Measurements from ENCODE around the gene AP3S2. TPM values are rescaled to one million over a fixed set of nuclear protein-coding genes. Genes with fewer than 3 reads are reported as not detected.
"Not testable (repeated sequence)": the region's sequence is repeated elsewhere in the genome, so short reads cannot be mapped to it uniquely, and the experiment has no call there.

Gene AP3S2
- total RNA-seq, 4 donors from 2014 or later, result 20.8 to 36.0 (median 23.8) TPM

- intact Hi-C loops (cut with DNase I; ENCODE audit: low total_unique reads), result loop anchor here (5.0 kb wide), 1 partner anchor 1813 kb away; no protein-coding TSS in a partner anchor
- TF ChIP-seq CTCF (IDR thresholded peaks at IDR 0.05), result no peak
- TF ChIP-seq POLR2A (IDR thresholded peaks at IDR 0.05), result no peak
- 49 to 52% methylated on average over 5 of the region's 5 CpGs for WGBS, 2 donors
- DNase-seq (ENCODE audit: low spot score in 2 of 2), result no peak
- no peak overlapping the region for H3K4me3 ChIP-seq (ENCODE audit: low read depth, poor library complexity, severe bottlenecking)
Observed at GRCh38 chr15:89794627-89795241, 99.1 kb downstream of the AP3S2 start.

GRCh38 chr15:89792106-89792805, 101.5 kb downstream of the AP3S2 start:
- intact Hi-C loops (cut with DNase I; ENCODE audit: low total_unique reads), result no loop called here
- no peak for DNase-seq (ENCODE audit: low spot score in 2 of 2)
- 93 to 94% methylated on average over 21 to 22 of the region's 22 CpGs for WGBS, 2 donors
- H3K4me3 ChIP-seq (ENCODE audit: low read depth, poor library complexity, severe bottlenecking), result no peak overlapping the region
- TF ChIP-seq POLR2A (IDR thresholded peaks at IDR 0.05) (no peak), CTCF (IDR thresholded peaks at IDR 0.05) (no peak)

DNA sequence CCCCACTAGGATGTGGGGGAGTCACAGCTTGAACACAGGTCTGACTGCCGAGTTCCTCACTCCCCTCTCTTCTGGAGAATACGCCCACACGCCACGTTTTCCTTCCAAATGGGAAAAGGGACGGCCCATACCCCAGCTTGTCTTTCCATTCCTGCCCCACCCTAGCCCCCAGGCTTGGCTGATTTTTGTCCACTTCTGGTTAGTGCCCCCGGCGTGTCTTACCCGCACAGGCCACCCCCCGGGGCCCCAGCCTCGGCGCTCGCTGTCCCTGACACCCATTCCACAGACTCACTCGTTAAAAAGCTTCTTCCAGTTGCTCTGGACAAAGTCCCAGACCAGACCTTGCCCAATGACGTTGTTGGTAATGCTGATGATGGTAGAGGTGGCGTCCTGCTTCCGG, 103.1 kb downstream of the AP3S2 start:
- intact Hi-C loops (cut with DNase I; ENCODE audit: low total_unique reads), result no loop called here
- WGBS, 2 donors, result 88 to 89% methylated on average over 16 of the region's 16 CpGs
- TF ChIP-seq CTCF (IDR thresholded peaks at IDR 0.05) (no peak), POLR2A (IDR thresholded peaks at IDR 0.05) (no peak)
- H3K4me3 ChIP-seq (ENCODE audit: low read depth, poor library complexity, severe bottlenecking), result no peak overlapping the region
- no peak for DNase-seq (ENCODE audit: low spot score in 2 of 2)

DNA sequence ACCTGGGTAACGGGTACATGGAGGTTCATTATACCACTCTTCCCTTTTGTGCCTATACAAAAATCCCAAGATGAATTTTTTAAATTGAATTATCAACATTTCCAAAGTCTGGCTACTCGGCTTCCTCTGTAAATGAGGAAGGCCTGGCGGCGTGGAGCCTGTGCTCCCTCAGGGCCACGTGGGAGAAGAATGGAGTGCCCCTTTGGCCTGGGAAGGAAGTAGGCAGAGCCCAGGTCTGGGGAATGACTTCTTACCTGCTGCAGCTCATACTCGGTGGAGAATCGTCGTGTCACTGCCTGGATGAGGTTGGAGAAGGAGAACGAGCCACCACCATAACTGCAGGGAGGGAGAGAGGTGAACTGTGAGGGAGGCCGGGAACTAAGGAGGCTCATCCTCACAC, 103.6 kb downstream of the AP3S2 start:
- WGBS, 2 donors, result 85 to 88% methylated on average over 10 of the region's 10 CpGs
- intact Hi-C loops (cut with DNase I; ENCODE audit: low total_unique reads), result no loop called here
- no peak overlapping the region for H3K4me3 ChIP-seq (ENCODE audit: low read depth, poor library complexity, severe bottlenecking)
- no peak for DNase-seq (ENCODE audit: low spot score in 2 of 2)
- TF ChIP-seq CTCF (IDR thresholded peaks at IDR 0.05) (no peak), POLR2A (IDR thresholded peaks at IDR 0.05) (no peak)

DNA sequence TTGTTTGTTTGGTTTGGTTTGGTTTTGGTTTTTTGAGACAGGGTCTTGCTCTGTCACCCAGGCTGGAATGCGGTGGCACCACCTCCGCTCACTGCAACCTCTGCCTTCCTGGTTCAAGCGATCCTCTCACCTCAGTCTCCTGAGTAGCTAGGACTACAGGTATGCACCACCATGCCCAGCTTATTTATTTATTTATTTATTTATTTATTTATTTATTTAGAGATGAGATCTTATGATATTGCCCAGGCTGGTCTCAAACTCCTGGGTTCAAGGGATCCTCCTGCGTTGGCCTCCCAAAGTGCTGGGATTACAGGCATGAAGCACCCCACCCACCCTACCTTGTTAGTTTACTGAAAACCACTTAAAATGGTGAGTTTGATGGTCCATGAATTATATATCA, 105.2 kb downstream of the AP3S2 start:
- intact Hi-C loops (cut with DNase I; ENCODE audit: low total_unique reads); DNase-seq (ENCODE audit: low spot score in 2 of 2); H3K4me3 ChIP-seq (ENCODE audit: low read depth, poor library complexity, severe bottlenecking): not testable (repeated sequence)
- 96 to 98% methylated on average over 4 of the region's 4 CpGs for WGBS, 2 donors

- no peak for DNase-seq (ENCODE audit: low spot score in 2 of 2)
- TF ChIP-seq POLR2A (IDR thresholded peaks at IDR 0.05) (no peak), CTCF (IDR thresholded peaks at IDR 0.05) (no peak)
- intact Hi-C loops (cut with DNase I; ENCODE audit: low total_unique reads), result no loop called here
- no peak overlapping the region for H3K4me3 ChIP-seq (ENCODE audit: low read depth, poor library complexity, severe bottlenecking)
- 91 to 93% methylated on average over 3 of the region's 3 CpGs for WGBS, 2 donors
Observed at GRCh38 chr15:89787944-89788343, 105.8 kb downstream of the AP3S2 start.
